Astrocyte (in vitro differentiated cells and primary cell): ENCODE results near the gene S100A1. TPM values are rescaled to one million over a fixed set of nuclear protein-coding genes. Genes with fewer than 3 reads are reported as not detected.

Experiments used
- DNase-seq: peaks from one replicate; pipeline ENCODE4 v3.0.0-alpha.2; 2010; ENCODE audit warnings: low read depth
- FAIRE-seq: peaks from 2 replicates; lab custom pipeline; 2011; peaks lifted over from hg19 to GRCh38; lab: Jason Lieb, UNC
- H2AFZ ChIP-seq: 2 replicates; pipeline ENCODE4 v1.6.0; 2012; ENCODE audit warnings: low read depth, low read length, inconsistent platforms
- H3K27ac ChIP-seq: 2 replicates; pipeline ENCODE4 v1.5.1; 2011; ENCODE audit warnings: low read depth, low read length, inconsistent platforms
- H3K27me3 ChIP-seq: 2 replicates; pipeline ENCODE4 v1.6.0; 2011; ENCODE audit warnings: low read length, inconsistent platforms; ENCODE audit not compliant: insufficient read depth
- H3K36me3 ChIP-seq: 2 replicates; pipeline ENCODE4 v1.5.1; 2011; ENCODE audit warnings: low read length, inconsistent platforms; ENCODE audit not compliant: insufficient read depth
- H3K4me1 ChIP-seq: 2 replicates; pipeline ENCODE4 v1.5.1; 2011; ENCODE audit warnings: low read length, inconsistent platforms; ENCODE audit not compliant: insufficient read depth
- H3K4me2 ChIP-seq: 2 replicates; pipeline ENCODE4 v1.6.0; 2012; ENCODE audit warnings: low read length, inconsistent platforms
- H3K4me3 ChIP-seq: 2 replicates; pipeline ENCODE4 v1.5.1; 2011; ENCODE audit warnings: low read depth, mild to moderate bottlenecking, low read length, inconsistent platforms; ENCODE audit not compliant: insufficient read depth
- H3K79me2 ChIP-seq: 2 replicates; pipeline ENCODE4 v1.6.0; 2012; ENCODE audit warnings: mild to moderate bottlenecking, low read length, inconsistent platforms; ENCODE audit not compliant: insufficient read depth
- H3K9ac ChIP-seq: 2 replicates; pipeline ENCODE4 v1.6.0; 2012; ENCODE audit warnings: mild to moderate bottlenecking, low read length, inconsistent platforms
- H3K9me3 ChIP-seq: 2 replicates; pipeline ENCODE4 v1.5.1; 2012; ENCODE audit warnings: low read depth, mild to moderate bottlenecking, low read length, inconsistent platforms; ENCODE audit not compliant: insufficient read depth
- H4K20me1 ChIP-seq: 2 replicates; pipeline ENCODE4 v1.6.0; 2012; ENCODE audit warnings: low read length, inconsistent platforms; ENCODE audit not compliant: insufficient read depth
- H3K27ac Mint-ChIP-seq: one replicate; pipeline ENCODE4 v1.8.0; 2021; ENCODE audit warnings: mild to moderate bottlenecking, mixed read lengths; ENCODE audit not compliant: unreplicated experiment
- H3K27me3 Mint-ChIP-seq: one replicate; pipeline ENCODE4 v1.8.0; 2021; ENCODE audit warnings: low read depth, mixed read lengths; ENCODE audit not compliant: unreplicated experiment
- H3K36me3 Mint-ChIP-seq: one replicate; pipeline ENCODE4 v1.8.0; 2021; ENCODE audit warnings: low read depth, mixed read lengths; ENCODE audit not compliant: unreplicated experiment
- H3K4me1 Mint-ChIP-seq: one replicate; pipeline ENCODE4 v1.8.0; 2021; ENCODE audit warnings: low read depth, mixed read lengths; ENCODE audit not compliant: unreplicated experiment
- H3K4me3 Mint-ChIP-seq: one replicate; pipeline ENCODE4 v1.8.0; 2021; ENCODE audit warnings: mild to moderate bottlenecking, moderate library complexity, mixed read lengths; ENCODE audit not compliant: unreplicated experiment
- H3K9me3 Mint-ChIP-seq: one replicate; pipeline ENCODE4 v1.8.0; 2021; ENCODE audit warnings: mild to moderate bottlenecking, mixed read lengths; ENCODE audit not compliant: unreplicated experiment
- EZH2 ChIP-seq: IDR thresholded peaks from 2 replicates; pipeline ENCODE4 v1.6.1; 2012; ENCODE audit warnings: mild to moderate bottlenecking, low read length, inconsistent platforms; ENCODE audit not compliant: insufficient read depth
- total RNA-seq: library from RNA; stranded (reverse); gene quantifications from 2 replicates; pipeline ENCODE4 v1.2.1, GENCODE V29; 2021
- TF ChIP-seq, protein P1 (sequence below): IDR thresholded peaks from 2 replicates; pipeline ENCODE4 v1.5.1; 2011; ENCODE audit warnings: low read depth, mild to moderate bottlenecking, inconsistent platforms, low read length, moderate library complexity; ENCODE audit not compliant: insufficient read depth

The S100A1 gene
- total RNA-seq, 1 donor from 2014 or later: 1.7 TPM

DNA sequence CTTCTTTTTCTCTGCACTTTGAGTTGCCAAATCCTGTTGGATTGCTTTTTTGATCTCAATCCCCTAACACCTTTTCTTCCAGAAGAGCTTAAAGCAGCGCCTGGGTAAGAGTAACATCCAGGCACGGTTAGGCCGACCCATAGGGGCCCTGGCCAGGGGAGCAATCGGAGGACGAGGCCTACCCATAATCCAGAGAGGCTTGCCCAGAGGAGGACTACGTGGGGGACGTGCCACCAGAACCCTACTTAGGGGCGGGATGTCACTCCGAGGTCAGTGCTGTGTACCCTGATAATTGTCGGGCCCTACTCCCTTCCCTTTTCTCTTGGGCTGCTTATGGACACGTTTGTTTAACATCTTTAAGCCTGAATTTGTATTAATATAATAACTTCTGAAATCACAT is 13.9 kb downstream of the S100A1 start:
- H3K9me3 ChIP-seq: no peaks in the 10 kb centered on the region
- Mint-ChIP-seq H3K4me1 (no peaks in the 10 kb centered on the region), H3K4me3 (no peak overlapping the region), H3K9me3 (no peaks in the 10 kb centered on the region), H3K36me3 (peaks cover 23% of the 10 kb centered on the region), H3K27me3 (no peaks in the 10 kb centered on the region), H3K27ac (no peak overlapping the region)
- TF ChIP-seq EZH2: no peak
- TF ChIP-seq, protein P1, sequence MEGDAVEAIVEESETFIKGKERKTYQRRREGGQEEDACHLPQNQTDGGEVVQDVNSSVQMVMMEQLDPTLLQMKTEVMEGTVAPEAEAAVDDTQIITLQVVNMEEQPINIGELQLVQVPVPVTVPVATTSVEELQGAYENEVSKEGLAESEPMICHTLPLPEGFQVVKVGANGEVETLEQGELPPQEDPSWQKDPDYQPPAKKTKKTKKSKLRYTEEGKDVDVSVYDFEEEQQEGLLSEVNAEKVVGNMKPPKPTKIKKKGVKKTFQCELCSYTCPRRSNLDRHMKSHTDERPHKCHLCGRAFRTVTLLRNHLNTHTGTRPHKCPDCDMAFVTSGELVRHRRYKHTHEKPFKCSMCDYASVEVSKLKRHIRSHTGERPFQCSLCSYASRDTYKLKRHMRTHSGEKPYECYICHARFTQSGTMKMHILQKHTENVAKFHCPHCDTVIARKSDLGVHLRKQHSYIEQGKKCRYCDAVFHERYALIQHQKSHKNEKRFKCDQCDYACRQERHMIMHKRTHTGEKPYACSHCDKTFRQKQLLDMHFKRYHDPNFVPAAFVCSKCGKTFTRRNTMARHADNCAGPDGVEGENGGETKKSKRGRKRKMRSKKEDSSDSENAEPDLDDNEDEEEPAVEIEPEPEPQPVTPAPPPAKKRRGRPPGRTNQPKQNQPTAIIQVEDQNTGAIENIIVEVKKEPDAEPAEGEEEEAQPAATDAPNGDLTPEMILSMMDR: no peak
- DNase-seq (no peak), FAIRE-seq (no peak)
- peaks cover 63% of the 10 kb centered on the region for H4K20me1 ChIP-seq
- no peak overlapping the region for H3K4me3 ChIP-seq
- H3K27me3 ChIP-seq: no peaks in the 10 kb centered on the region
- H2AFZ ChIP-seq: no peak overlapping the region
- no peak overlapping the region for H3K9ac ChIP-seq
- peaks cover 67% of the 10 kb centered on the region for H3K79me2 ChIP-seq
- no peak overlapping the region for H3K27ac ChIP-seq
- H3K4me1 ChIP-seq: no peaks in the 10 kb centered on the region
- H3K36me3 ChIP-seq: peaks cover 78% of the 10 kb centered on the region
- H3K4me2 ChIP-seq: no peak overlapping the region

DNA sequence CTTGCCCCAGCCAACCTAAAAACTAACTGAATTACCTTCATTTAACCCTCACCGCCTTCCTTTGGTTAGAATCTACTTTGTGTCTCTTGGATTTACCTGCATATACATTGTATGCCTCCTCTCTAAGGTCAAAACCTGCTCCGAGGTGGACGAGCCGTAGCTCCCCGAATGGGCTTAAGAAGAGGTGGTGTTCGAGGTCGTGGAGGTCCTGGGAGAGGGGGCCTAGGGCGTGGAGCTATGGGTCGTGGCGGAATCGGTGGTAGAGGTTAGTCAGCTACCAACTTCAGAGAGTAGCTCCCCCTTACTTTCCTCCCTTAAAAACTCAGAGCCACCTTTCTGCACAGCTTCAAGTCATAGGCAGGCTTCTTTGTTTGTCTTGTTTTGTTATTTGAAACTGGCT is 14.9 kb downstream of the S100A1 start:
- H3K9ac ChIP-seq: no peak overlapping the region
- H3K4me1 ChIP-seq: no peaks in the 10 kb centered on the region
- FAIRE-seq (no peak), DNase-seq (no peak)
- H3K4me3 Mint-ChIP-seq: no peak overlapping the region
- peaks cover 71% of the 10 kb centered on the region for H3K36me3 ChIP-seq
- H3K9me3 Mint-ChIP-seq: no peaks in the 10 kb centered on the region
- H3K36me3 Mint-ChIP-seq: peaks cover 22% of the 10 kb centered on the region
- H3K27ac ChIP-seq: no peak overlapping the region
- H2AFZ ChIP-seq: no peak overlapping the region
- H3K27me3 Mint-ChIP-seq: no peaks in the 10 kb centered on the region
- peaks cover 59% of the 10 kb centered on the region for H3K79me2 ChIP-seq
- H3K27ac Mint-ChIP-seq: no peak overlapping the region
- H3K27me3 ChIP-seq: no peaks in the 10 kb centered on the region
- no peaks in the 10 kb centered on the region for H3K9me3 ChIP-seq
- peaks cover 2% of the 10 kb centered on the region for H3K4me1 Mint-ChIP-seq
- no peak overlapping the region for H3K4me2 ChIP-seq
- H3K4me3 ChIP-seq: no peak overlapping the region
- no peak for TF ChIP-seq EZH2
- TF ChIP-seq, protein P1: no peak
- peaks cover 58% of the 10 kb centered on the region for H4K20me1 ChIP-seq

DNA sequence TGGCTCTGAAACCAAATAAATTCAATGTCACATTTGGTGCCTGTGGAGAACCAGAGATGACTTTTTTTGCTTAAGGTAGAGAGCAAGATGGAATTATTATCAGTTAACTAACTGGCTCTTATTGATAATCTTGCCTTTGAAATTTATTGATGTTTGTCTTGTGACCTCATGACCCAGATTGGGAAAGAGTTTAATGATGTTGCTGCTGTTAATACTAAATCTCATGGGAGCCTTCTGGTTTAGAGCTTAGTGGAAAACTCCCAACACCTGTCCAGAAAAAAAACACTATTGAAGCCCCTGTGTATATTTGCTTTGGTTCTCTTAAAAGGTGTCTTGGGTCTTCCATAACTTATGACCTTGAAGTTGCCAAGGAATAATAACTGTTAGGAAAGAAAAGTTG is 15.6 kb downstream of the S100A1 start:
- peaks cover 53% of the 10 kb centered on the region for H3K79me2 ChIP-seq
- H3K27me3 ChIP-seq: no peaks in the 10 kb centered on the region
- peaks cover 55% of the 10 kb centered on the region for H4K20me1 ChIP-seq
- H3K27ac ChIP-seq: no peak overlapping the region
- no peaks in the 10 kb centered on the region for H3K27me3 Mint-ChIP-seq
- H3K36me3 ChIP-seq: peaks cover 65% of the 10 kb centered on the region
- no peak overlapping the region for H3K4me3 ChIP-seq
- H3K27ac Mint-ChIP-seq: no peak overlapping the region
- DNase-seq: no peak
- H3K9me3 Mint-ChIP-seq: no peaks in the 10 kb centered on the region
- H3K36me3 Mint-ChIP-seq: peaks cover 22% of the 10 kb centered on the region
- no peak overlapping the region for H3K4me3 Mint-ChIP-seq
- no peak overlapping the region for H2AFZ ChIP-seq
- H3K4me1 Mint-ChIP-seq: peaks cover 2% of the 10 kb centered on the region
- H3K4me2 ChIP-seq: no peak overlapping the region
- H3K9ac ChIP-seq: no peak overlapping the region
- H3K9me3 ChIP-seq: no peaks in the 10 kb centered on the region
- TF ChIP-seq, protein P1: no peak
- TF ChIP-seq EZH2: no peak
- FAIRE-seq: no peak
- no peaks in the 10 kb centered on the region for H3K4me1 ChIP-seq
